Erythroblast (primary cell): Measurements from ENCODE around the gene HDAC7.
A peak's percentile ranks its signal among the peaks of the same experiment; 100 is the strongest.

Source experiments
- DNase-seq, 2 experiments: peaks; one replicate each; lab custom pipeline; 2025; lab: John Stamatoyannopoulos, UW
- GATA1 ChIP-seq: IDR thresholded peaks from 2 replicates; pipeline ENCODE4 v1.6.1; 2011; ENCODE audit warnings: low read depth, mild to moderate bottlenecking, control low read depth, low read length, moderate library complexity
- POLR2A ChIP-seq: IDR thresholded peaks from 2 replicates; pipeline ENCODE4 v1.6.1; 2011; ENCODE audit warnings: mild to moderate bottlenecking, low read length

The HDAC7 gene

DNA sequence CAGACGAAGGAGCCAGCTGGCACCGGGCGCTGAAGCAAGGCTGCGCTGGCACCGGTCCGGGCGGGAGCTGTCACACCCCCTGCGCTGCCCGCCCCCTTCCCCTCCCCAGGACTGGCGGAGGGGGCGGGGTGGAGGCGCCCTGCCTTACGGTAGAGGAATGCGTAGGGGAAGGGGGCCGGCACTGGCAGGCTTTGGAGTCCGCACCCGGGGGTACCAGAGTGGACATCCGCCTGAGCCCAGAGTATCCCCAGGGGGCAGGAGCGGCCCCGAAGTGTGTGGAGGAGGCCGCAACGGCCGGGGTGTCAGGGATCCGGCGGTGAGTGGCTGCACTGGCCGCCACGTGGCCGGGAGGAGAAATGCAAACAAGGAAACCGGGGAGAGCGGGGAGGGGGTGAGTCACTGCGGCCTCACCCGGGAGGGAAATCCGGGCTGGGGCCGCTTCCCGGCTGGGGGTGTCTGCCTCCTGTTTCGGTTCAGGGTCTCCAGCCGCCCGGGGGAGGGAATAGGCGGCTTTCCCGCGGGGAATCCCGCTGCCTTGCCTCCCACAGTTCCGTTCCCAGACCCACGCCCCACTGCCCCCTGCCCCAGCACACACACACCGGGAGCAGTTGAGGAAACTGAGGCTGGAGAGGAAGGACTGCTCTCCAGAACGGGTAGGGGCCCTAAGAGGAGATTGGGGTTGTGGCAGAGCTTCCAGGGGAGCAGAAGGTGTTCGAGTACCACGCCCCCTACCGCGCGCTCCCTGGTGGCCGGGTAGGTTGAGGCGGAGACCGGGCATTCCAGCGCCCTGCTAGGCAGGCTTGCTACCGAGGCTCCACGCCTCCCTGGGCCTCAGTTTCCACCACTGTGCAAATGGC lies 60.6 kb downstream of the HDAC7 start, which contains the start of gene RAPGEF3:
Gene RAPGEF3, minus strand, starts transcription at position 47 of the 857 bp plus-strand sequence. CDS start 324 bp downstream, outside the sequence.
- TF ChIP-seq POLR2A (no peak), GATA1 (no peak)
- DNase-seq, result peak; percentile 75 to 85

DNA sequence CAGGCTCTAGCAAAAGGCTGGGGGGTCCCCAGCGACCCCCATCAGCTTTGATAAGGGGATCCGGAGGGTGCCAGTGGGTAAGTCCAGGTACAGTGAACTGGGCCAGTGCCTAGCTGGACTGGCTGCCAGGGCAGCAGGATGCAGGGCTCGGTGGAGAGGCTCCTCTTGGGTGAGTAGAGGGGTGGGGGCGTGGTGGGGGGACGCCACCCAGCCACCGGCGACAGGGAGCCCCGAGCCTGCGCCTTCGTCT lies 61.2 kb downstream of the HDAC7 start:
- no peak for DNase-seq
- TF ChIP-seq GATA1 (no peak), POLR2A (no peak)

DNA sequence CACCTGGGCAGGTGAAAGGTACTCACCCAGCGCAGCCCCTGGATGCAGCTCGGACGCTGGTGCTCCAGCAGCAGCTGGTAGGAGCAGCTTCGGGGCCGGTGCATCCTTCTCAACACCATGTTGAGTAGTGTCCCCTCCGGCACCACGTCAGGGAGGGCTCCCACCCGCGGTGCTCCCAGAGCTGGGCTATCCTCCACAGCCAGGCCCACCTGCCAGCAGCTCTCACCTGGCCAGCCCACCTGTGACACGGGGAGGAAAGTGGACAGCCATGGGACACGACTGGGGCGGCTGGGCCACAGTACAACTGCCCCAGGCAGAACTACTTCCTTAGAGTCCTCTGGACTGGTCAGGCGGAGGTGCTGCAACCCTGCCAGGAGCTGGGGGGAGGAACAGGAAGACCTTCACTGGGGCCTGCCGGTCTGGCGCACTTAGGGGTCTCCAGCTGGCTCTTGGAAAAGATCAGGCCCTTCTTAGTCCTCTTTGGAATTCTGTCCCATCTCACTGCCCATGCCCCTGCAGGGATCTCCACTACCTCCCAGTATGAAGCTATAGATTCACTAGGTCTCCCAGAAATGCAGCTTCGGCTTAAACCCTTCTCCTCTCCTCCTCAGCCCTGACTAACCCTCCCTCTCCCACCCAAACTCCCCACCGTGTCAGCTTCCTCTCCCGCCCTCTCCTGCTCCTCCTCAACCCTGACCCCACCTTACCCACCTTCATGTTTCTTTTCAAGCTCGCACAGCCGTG lies 61.7 kb downstream of the HDAC7 start:
- no peak for DNase-seq
- TF ChIP-seq POLR2A (no peak), GATA1 (no peak)

DNA sequence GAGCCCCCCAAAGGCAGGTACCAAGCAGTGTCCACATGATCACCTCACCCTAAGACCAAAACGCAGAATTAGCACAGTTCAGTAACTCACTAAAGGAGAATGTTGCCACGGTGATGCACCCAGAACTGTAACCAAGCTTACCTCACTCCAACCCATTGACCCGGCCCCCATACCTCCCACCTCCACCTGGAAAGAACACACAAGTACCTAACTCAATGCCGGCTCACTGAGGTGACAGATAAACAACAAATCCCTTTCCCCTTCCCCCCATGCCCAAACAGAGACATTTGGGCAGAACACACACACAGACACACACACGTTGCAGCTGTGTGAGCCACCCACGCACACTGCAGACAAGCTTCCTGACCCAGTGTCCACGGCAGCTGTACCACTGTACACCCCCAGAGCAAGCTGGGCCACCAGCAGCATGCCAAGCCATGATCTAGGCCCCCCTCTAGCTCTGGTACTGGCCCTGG lies 62.3 kb downstream of the HDAC7 start:
- no peak for DNase-seq
- TF ChIP-seq GATA1 (no peak), POLR2A (no peak)

DNA sequence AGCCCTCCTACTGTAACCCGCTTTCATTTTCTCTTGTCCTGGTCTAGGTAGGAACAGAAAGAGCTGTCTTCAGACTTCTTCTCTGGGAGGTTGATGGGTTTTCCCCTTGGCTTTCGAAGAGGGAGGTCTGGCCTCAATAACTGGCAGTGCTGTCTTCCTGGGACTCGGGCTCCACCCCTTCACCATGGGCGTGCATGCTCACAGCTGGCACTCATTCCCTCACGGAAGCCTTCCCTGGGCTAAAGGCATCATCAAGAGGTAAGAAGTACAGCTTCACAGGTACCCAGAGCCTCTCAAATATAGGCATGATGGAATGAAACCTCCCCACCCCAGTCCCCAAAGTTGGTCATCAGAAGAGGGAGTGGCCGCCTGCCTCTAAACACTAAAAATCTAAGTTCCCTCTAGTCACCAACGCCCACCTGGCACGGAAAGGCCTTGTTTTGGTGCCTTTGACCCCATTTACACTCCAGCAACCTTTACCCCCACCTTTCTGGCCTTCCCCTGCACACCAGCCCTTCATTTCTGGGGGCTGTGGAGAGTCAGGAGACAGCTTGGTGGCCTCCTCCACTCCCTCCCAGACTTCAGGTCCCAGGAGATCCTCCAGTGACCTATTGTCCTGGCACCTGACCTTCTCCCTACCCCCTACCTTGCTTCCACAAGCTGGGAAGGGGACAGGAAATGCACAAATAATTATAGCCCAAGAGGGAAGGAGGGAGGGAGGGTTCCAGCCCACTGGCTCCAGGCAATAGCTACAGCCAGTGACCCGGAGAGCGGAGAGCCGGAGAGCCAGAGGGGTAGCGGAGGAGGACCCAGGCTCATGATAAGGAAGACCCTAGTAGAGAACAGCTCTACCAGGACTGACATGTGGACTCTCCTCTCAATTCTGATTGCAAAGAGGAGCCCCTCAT lies 63.8 kb downstream of the HDAC7 start:
- no peak for TF ChIP-seq GATA1
- TF ChIP-seq POLR2A, result no peak
- no peak for DNase-seq

DNA sequence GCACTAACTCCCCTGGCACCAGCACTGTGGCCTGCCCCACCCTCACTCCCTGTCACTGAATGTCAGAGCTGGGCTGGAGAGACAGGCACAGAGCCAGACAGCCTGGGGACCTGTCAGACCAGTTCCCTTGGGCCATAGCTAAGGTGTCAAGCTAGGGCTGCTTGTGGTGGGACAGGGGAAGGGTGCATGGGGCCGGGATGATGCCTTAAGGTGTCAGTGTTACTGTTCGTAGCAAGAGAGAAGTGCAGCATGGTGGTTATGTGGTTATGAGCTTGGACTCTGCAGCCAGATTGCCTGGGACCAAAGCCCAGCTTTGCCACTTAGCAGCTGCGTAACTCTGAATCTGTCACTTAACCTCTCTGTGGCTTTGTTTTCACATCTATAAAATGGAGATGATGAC lies 64.8 kb downstream of the HDAC7 start:
- DNase-seq, result no peak
- no peak for TF ChIP-seq GATA1
- no peak for TF ChIP-seq POLR2A

DNA sequence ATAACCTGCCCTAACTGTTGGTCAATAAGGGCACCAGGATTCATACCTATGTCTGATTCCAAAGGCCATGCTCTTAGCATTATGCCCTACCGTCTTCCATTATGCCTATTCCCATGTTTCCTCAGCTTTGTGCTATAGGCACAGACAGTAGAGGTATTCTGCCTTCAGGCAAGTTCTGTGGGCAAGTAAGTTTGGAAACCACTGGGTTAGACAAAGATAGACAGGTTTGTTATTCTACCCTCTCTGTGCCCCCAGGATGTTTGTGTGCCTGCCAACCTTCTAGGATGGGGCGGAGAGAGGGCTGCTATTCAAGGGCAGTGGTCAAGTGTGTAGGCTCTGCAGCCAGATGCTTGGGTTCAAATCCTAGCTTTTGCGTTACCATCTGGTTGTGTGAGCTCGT lies 65.6 kb downstream of the HDAC7 start:
- TF ChIP-seq POLR2A (no peak), GATA1 (no peak)
- DNase-seq, result no peak

DNA sequence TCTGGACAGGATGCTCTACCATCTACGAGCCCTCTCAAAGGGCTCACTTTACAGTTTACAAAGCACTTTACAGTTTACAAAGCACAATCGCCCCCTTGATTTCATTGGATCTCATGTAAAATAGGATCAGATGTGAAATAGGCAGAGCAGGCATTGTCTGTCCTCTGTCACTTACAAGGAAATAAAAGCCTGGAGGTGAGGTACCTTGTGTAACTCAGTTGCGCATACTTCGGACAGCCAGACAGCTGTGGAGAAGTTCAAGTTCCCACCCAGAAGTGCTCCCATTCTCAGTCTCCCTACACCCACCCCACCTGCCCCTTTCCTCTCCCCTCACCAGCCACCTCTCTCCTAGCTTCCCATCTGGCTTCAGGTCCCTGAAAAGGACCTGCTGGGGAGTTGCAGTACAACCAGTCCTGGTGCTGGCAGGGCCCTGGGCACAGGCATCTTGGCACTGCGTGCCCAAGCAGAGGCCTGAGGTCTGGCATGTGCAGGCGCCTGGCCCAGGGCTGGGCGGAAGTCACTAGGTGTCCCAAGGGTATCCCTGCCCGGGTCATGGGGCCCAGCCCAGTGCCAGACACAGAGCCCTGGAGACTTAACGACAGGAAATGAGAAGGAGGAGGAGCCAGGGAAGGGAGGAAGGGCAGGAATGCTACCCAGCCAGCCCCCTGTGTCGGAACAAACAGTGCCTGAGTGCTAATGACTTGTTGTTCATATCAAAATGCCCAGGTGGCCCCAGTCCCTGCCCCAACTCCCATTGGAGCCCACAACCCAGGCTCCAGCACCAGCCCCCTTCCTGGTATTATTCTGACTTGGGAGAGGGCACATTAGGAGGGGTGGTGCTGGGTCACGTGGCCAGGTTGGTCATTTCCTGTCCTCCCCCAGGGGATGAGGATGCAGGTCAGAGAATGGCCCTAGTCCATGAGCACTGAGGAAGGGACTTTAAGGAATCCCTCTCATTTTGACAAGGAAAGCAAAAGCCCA lies 66.4 kb downstream of the HDAC7 start:
- TF ChIP-seq POLR2A (no peak), GATA1 (no peak)
- DNase-seq, result no peak

DNA sequence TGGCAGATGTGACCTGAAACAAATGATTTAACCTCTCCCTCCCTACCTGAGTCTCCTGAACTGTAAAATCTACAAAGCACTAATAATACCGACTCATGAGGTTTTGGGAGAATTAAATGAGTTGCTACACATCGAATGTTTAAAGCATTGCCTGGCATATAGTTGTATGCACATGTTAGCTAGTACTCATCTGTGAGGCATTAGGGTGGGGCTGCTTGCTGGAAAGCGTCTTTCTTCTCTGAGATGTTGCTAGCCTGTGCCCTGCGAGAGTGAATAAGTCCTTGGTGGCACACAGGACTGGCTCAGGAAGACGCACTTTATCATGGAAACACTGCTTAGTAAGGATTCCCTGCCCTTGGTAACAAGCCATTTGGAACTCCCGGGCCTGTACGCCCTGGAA lies 67.2 kb downstream of the HDAC7 start:
- TF ChIP-seq GATA1 (no peak), POLR2A (no peak)
- DNase-seq, result no peak

DNA sequence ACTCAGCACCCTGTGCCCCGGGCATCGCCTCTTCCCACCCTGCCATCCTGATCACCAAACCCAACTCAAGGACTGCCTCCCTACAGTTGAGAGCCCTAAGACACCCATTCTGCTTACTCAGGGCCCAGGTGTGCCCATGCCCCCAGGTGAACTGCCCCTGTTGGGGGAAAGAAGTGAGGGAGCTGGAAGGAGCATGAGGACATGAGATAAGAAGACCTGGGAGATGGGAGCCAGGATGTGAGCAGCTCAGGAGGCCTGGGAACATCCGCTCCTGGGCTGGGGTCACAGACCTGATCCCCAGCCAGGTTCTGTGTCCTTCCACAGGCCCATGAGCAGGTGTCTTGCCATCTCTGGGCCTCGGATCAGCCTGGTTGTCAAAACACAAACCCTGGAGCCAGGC lies 67.6 kb downstream of the HDAC7 start:
- TF ChIP-seq GATA1 (no peak), POLR2A (no peak)

DNA sequence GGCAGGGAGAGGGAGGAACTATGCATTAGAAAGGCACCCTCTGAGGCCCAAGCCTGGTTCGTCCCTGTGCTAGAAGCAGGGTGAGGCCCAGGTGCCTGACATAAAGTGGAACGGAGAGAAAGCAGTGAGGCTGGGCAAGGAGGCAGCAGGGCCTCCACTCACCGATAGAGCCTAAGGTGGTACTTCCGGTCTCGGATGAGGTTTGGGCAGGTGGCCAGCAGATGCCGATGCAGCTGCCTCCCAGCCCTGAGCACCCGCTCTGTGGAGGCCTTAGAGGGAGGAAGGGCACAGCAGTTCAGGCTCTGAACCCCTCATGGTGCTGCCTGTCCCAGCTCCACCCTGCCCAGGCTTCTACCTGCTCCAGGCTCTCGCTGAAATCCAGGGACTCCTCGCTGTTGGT lies 68.1 kb downstream of the HDAC7 start:
- TF ChIP-seq POLR2A (no peak), GATA1 (no peak)
- no peak for DNase-seq

More for the DNA sequence above, 67.6 kb downstream of the HDAC7 start:
- no peak for DNase-seq

DNA sequence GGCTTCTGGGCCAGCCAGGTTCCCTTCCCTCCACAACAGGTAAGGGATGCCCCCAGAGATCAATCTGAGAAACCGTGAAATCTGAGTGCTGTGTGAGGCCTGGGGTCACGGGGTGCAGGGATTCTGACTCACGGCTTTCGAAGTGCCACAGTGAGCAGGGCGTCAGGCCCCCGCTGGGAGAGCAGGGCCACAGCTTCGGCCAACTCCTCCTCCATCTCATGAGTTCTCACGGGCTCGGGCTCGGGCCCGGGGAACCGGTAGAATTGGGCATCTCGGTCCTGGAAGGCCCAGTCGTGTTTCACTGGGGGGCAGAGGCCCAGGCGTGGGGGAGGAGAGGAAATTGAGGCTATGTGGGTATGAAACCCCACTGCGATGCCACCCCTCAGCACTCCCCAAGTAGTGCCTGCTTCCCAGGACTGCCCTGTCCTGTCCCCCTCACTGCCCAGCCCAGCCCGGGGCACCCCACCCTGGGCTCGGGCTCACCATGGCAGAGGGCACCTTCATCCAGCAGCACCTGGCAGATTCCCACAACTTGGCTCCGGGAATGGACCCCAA lies 68.7 kb downstream of the HDAC7 start:
- TF ChIP-seq POLR2A (no peak), GATA1 (no peak)
- no peak for DNase-seq
